GM19099 (cell line): ENCODE measurements around the gene S100A4.

Source experiments
- POLR2A ChIP-seq: IDR thresholded peaks from 3 replicates; pipeline ENCODE4 v1.6.1; 2011; ENCODE audit warnings: low read depth; ENCODE audit not compliant: insufficient read length; ENCODE audit errors: extremely low read depth

Gene S100A4

DNA sequence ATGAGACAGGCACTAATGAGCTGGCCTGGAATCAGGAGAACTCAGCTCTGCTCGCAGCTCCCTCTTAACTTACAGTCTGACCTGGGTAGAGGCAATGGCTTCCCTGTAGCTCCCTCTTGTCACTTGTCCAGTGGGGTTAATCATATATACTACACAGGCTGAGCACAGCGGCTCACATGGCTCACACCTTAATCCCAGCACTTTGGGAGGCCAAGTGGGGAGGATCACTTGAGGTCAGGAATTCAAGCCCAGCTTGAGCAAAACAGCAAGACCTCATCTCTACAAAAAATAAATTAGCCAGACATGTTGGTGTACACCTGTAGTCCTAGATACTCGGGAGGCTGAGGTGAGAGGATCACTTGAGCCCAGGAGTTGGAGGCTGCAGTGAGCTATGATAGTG is 14.0 kb downstream of the S100A4 start:
- TF ChIP-seq POLR2A = no peak

DNA sequence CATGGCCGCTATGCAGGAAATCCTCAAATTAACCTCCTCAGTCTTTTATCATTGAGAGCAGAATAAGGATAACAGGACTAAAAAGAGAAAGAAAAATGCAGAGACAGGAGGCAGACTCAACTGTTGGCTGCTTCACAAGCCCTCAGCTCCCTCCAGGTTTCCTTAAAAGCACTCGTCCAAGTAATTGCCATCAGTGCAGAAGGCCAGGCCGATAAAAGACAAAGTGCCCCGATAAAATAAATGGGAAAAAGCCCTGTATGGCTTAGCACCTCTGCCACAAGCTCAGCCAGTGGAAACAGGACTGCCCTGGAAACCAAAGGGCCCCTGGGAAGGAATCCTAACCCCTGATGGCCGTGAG is 17.9 kb downstream of the S100A4 start:
- TF ChIP-seq POLR2A = no peak

DNA sequence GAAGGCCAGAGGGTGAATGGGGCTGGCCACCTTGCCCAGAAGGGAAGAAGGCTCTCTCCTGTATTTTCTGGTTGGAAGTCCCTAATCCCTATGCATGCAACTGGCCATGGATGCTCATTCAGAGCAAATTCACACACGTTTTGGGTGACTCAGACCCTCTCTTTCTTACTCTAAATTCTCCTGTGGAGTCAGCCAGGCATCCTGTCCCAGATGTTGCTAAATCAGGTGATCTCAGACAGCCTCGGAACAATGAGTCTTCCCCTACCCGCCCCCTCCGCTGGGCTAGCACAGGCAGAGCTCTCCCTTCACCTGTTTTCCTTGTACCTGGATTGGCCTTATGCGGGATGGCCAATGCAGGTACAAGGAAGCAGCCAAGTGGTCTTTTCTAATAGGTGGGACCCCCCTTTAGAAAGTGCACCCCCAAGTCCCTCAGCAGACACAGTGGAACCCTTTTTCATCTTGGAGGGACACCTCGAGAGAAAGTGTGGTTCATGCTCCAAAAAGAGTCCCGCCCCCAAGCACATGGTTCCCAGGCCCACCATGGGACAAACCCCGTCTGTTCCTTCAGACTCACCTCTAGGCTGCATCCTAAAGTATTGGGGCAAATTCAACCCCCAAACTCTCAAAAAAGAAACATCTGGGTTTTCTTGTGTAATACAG is 18.5 kb downstream of the S100A4 start:
- TF ChIP-seq POLR2A = no peak

DNA sequence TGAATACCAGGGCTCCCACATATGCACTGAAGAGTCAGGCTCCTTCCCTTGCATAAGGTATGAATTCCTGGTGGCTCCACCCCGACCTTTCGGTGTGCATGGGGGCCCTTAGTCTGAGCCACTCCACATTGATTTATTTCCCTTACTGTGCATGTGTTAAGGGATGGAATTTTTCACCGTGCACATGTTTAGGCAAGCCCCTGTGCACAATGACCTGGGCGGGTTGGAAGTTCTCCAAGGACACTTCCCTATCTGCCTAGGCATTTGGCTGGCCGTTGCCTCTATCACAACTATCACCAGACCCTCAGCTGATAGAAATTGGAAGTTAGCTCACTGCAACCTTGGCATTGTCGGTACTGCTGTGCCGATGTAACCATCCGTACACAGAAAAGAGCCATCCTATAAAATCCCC is 19.5 kb downstream of the S100A4 start:
- TF ChIP-seq POLR2A = no peak

DNA sequence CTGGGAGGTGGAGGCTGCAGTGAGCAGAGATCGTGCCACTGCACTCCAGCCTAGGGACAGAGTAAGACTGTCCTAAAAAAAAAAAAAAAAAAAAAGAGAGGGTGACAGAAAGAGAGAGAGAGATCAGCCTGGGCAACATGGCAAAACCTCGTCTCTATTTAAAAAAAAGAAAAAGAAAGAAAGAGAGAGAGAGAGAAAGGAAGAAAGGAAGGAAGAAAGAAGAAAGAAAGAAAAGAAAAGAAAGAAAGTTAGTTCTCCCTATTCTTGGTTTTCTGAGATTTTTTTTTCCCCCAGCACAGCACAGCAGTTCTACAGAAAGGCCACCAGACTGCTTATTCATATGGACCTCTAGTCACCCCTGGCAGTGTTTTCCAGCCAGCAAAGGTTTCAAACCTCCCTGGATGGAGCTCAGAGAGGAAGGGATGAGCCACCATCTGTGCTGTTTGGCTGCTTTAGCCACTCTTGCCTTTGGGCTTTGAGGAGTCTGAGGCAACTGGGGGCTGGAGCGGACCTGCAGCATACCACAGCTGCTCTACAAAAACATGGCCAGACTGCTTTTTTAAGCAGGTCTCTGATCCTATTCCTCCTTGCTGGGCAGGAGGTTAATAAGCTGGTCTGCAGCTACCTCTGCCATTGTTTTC is 20.4 kb downstream of the S100A4 start:
- TF ChIP-seq POLR2A = no peak

DNA sequence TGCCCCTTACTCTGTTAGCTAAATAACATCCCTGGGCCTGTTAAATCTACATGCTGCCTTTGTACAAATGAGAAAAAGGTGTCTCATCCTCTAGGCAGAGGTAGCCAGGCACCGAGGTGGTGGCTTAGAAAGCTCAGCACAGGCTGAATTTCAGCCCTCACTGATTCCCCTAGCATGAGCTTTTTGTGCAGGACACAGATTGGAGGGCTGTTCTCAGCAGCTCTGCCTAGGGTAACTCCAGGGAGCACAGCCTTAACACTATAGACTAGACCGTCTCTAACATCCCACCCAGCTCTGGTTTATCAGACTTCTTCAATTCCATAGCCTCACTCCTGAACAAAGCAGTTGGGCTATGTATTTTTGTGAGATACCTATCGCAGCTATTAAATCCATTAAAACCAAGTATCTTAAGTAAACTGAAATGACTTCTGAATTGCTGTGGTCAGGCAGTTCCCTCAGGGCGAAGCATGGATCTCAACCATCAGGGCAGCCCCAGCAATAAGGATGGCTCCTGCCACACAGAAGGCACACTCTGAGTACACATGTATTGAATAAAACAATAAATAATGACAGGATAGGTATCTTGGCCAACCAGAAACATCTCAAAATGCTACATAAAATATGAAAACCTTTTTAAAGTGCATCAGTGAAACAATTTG is 24.7 kb downstream of the S100A4 start:
- no peak for TF ChIP-seq POLR2A

DNA sequence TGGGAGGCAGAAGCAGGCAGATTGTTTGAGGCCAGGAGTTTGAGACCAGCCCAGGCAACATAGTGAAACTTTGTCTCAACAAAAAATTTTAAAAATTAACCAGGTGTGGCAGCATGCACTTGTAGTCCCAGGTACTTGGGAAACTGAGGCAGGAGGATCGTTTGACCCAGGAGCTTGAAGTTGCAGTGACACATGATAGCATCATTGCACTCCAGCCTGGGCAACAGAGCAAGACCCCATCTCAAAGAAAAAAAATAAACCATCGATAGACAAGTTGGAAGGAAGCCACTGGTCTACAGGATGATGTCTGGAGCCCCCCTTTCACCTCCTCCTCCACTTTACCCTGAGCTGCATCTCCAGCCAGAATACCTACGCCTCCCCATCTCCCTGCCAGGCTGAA is 26.4 kb downstream of the S100A4 start:
- TF ChIP-seq POLR2A = no peak

DNA sequence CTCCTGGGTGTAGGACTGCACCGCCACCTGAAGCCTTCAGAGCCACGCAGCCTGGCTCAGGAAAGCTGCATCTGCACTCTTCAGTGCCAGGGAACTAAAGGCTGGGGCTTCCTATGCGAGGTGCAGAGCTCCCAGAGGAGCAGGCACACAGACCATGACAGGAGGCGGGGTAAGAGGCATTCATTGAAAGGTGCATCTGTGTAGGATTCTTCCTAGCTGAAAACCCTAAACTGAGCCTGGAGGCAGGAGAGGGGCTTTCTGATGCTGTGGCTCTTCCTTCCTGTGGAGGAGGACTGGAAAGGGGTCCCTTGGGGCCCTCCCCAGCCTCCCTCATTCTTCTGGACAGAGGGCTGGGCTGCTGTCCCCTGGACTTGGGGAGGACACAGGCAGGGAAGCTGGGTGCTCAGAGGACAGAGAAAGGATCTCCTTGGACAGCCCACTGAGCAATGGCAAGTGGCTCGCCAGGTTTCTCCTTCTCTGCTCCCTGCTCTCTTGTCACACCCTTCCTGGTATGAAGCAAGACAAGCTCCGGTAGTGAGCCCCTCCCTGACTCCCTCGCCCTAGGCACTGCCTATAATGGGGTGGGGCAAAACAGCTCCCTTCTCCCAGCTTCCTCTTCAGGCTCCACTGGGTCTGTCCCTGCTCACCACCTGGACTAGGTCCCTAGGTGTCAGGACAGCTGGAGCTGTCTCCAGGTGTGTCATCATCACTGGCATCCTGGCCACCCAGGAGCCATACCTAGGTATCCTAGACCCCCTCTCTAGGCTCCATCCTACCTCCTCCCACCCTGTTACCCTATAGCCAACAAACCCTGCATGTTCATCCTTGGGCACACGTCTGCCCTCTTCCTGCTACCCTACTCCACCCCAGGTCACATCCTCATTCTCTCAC is 29.9 kb downstream of the S100A4 start:
- TF ChIP-seq POLR2A = no peak

DNA sequence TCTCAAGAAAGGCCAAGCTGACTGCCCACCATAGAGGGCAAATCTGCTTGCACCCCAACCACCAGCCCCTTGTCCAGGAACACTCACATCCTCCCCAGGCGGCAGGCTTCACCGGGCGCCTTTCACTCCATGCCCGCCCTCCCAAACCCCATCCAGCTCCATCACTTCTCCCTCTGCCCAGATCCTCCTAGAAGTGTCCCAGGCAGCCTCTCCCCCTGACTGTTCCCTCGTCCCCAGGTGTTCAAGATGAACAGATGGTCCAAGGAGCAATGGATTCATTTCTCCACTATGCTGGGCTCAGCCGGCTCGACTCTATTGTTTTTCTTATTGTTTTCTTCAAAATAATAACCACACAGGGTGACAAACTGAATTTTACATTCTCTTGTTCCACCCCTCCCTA is 31.9 kb downstream of the S100A4 start:
- TF ChIP-seq POLR2A = no peak

DNA sequence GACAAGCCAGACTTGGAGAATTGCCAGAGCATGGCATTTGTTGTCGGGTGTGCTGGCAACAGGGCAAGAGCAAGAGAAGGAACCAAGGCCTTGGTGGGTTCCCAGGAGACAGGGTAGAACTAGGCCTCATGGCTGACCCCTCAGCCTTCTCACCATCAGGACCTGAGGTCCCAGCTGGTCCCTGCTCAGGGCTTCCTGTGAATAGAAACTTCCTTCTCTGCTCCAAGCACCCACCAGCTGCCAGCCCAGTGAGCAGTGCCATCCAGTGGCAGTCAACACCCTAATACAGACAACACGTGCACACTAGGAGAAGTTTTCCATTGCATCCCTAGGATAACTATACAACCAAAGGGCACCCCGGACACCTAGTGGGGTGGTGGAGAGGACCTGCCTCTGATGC is 32.6 kb downstream of the S100A4 start:
- TF ChIP-seq POLR2A = no peak

DNA sequence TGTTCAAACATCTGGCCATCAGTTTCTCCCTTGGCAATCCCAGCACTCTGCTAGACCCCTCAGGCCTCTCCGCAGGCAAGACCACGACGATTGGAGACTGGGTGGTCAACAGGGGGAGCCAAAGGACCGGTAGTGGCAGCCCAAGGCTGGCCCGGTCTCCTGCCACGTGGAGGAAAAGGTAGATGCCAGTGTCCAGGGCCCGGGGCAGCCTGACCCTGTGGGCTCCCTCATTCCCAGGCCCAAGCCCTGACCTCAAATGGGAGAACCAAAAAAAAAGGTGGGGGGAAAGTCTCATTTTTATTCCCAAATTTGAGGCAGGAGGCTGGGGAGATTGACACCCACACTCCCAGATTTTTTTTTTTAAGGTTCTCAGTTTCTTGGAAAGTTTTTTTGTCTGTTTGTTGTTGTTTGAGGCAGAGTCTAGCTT is 34.6 kb downstream of the S100A4 start:
- TF ChIP-seq POLR2A = no peak

DNA sequence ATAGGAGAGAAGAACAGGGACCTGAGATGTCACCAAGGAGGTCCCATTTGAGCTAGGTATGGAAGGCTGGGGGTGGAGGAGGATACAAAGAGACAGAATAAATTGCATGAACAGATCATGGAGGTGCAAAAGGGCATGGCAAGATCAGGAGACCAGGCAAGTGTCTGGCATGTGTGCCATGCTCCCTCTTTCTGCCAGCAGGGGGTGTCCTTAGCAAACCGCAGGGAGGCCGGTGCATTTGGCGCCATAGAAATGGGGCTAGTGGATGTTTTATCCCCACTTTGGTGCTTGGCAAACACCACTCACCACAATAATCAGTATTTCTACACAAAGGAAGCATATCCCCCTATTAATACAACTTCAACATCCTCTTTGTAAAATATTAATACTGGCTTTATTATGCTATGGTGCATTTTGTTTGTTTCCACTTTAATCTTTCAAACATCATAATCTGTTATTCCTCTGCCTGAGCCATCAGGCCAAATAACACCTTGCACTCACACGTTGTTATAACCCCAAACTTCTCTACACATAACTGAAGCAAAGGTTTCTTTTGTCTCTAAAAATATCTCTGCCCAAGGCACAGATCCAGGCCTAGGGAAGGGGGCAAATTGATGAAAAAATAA is 35.8 kb downstream of the S100A4 start:
- TF ChIP-seq POLR2A = no peak

DNA sequence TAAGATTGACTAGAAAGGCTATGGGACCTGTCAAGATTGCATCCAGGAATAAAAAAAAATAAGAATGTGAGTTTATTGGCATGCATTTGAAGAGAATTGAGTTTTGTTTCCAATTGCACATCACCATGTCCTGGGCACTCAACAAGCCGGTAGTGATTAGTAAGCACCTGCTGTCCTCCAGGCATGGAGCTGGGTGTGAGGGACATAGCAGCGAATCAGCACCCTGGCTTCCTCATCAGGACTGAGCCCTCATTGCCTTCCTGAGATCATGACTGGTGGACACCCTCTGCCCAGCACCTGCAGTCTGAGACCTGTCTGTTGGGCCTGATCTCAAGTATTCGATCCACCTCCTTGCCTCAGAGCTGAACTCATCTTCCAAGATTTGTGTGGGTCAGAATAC is 36.6 kb downstream of the S100A4 start:
- no peak for TF ChIP-seq POLR2A

DNA sequence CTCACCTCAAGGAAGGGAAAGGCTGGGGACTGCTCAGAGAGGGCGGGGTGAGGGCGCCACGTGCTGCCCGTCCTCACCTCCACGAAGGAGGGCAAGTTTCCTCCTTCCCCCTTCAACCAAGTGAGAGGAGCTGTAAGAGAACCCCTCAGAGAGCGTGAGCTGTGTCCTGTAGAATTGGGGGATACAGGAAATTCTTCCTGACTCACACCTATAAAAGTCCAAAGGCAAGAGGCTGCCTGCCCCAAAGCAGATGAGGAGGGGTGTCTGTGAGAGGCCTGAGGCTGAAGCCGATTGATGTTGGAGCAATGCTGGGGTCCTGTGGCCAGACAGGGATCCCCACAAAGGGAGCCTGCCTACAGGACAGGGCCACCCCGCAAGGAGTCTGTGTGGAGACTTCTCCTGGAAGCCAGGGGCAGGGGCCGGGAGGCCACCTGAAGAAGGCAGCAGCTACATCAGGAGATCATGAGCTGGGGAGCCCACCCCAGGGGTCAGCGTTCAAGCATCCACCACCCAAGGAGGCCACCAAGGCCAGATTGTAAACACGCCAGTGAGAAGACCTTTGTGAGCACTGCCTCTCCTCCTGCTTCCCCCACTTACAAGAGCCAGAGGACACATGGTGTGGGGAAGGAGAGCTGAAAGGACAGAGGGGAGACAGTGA is 37.6 kb downstream of the S100A4 start:
- TF ChIP-seq POLR2A = no peak
